Activated CD4-positive, alpha-beta T cell treated with anti-CD3 and anti-CD28 coated beads for 36 hours (primary cell): ENCODE measurements around the gene ODAD3. TPM values are rescaled to one million over a fixed set of nuclear protein-coding genes. Genes with fewer than 3 reads are reported as not detected.

Experiments used
- ATAC-seq: fragments of 200-7000 bp; cut with Tn5 transposase; one replicate; pipeline ENCODE4 v1.10.0; 2021; ENCODE audit warnings: mild to moderate bottlenecking, moderate library complexity
- CTCF ChIA-PET: fragments of 350-600 bp; sonication (Branson Sonifier 250); formaldehyde crosslinking; loops from one replicate; lab custom pipeline; 2021; ENCODE audit warnings: antibody characterized with exemption; lab: Charles Lee
- POLR2A ChIA-PET: fragments of 350-600 bp; sonication (Branson Sonifier 250); formaldehyde crosslinking; loops from one replicate; lab custom pipeline; 2021; ENCODE audit warnings: antibody characterized with exemption, inconsistent platforms; lab: Charles Lee
- DNase-seq: peaks from one replicate; pipeline ENCODE4 v3.0.0-alpha.2; 2020
- H3K27ac Mint-ChIP-seq: one replicate; pipeline ENCODE4 v1.8.0; 2021; ENCODE audit warnings: mixed read lengths
- H3K27me3 Mint-ChIP-seq: one replicate; pipeline ENCODE4 v1.8.0; 2021; ENCODE audit warnings: mixed read lengths
- H3K36me3 Mint-ChIP-seq: one replicate; pipeline ENCODE4 v1.8.0; 2021; ENCODE audit warnings: low read depth, mixed read lengths
- H3K4me1 Mint-ChIP-seq: one replicate; pipeline ENCODE4 v1.8.0; 2021; ENCODE audit warnings: mixed read lengths
- H3K4me3 Mint-ChIP-seq: one replicate; pipeline ENCODE4 v1.8.0; 2021; ENCODE audit warnings: mild to moderate bottlenecking, moderate library complexity, mixed read lengths
- H3K9me3 Mint-ChIP-seq: one replicate; pipeline ENCODE4 v1.8.0; 2021; ENCODE audit warnings: low read depth, mixed read lengths
- intact Hi-C, 2 experiments: fragments of 100-400 bp; cut with DNase I in 1 of 2; cut with micrococcal nuclease in 1 of 2; formaldehyde crosslinking; loops; one replicate each; pipeline versions ENCODE4 v1.14.2 to v1.15.1; 2022 to 2024; cut with DNase I, micrococcal nuclease
- total RNA-seq, 2 experiments: library from RNA; stranded (reverse); gene quantifications; one replicate each; pipeline ENCODE4 v1.2.3, GENCODE V29; 2021

The ODAD3 gene
- total RNA-seq, 2 experiments from 2014 or later: 0.16 to 0.25 TPM

DNA sequence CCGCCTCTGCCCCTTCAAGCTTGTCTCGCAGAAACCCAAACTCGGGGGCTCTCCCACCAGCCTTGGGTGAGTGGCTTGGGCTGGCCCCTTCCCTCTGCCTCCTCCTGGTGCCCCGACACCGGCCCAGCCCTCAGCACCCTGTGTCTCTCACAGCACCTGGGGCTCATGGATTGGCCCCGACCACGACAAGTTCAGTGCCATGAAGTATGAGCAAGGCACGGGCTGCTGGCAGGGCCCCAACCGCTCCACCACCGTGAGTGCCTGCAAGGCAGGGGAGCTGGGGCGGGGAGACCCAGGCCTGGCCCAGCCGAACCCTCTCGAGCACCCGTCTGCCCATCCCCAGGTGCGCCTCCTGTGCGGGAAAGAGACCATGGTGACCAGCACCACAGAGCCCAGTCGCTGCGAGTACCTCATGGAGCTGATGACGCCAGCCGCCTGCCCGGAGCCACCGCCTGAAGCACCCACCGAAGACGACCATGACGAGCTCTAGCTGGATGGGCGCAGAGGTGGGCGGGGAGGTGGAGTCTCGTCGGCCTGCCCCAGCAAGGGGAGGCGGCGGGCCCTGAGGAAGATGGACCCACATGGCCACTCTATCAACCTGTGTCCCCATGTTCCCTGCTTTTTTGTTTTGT, 14.1 kb upstream of the ODAD3 start:
- Mint-ChIP-seq H3K9me3 (no peaks in the 10 kb centered on the region), H3K27ac (no peak overlapping the region), H3K4me3 (no peak overlapping the region), H3K27me3 (no peaks in the 10 kb centered on the region), H3K4me1 (no peaks in the 10 kb centered on the region), H3K36me3 (peaks cover 15% of the 10 kb centered on the region)
- DNase-seq (no peak), ATAC-seq (no peak)
- intact Hi-C loops: no loop called here
- ChIA-PET POLR2A (no interaction called here), CTCF (interaction anchor here (0.6 to 1.8 kb wide), 4 partner anchors 12 to 69 kb away, joined by 3 to 4 read pairs (median 4); no protein-coding TSS in a partner anchor)

DNA sequence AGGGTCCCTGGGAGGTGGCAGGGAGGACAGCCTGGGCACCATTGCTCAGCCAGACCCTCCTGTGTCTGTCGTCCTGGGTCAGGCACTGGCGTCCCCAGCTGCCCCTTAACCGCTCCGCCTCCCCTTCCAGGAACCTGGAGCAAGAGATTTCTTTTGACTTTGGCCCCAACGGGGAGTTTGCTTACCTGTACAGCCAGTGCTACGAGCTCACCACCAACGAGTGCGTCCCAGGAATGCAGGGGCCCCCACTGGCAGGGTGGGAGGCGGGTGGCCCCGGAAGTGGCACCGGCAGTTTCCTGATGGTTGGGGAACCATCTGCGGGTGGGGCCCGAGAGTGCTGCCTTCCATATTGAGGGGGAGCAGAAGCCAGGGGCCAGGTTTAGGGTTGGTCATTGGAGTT, 13.5 kb upstream of the ODAD3 start:
- ChIA-PET CTCF (interaction anchor here (0.5 to 1.8 kb wide), 4 partner anchors 34 to 155 kb away, joined by 3 to 4 read pairs (median 4); no protein-coding TSS in a partner anchor), POLR2A (no interaction called here)

DNA sequence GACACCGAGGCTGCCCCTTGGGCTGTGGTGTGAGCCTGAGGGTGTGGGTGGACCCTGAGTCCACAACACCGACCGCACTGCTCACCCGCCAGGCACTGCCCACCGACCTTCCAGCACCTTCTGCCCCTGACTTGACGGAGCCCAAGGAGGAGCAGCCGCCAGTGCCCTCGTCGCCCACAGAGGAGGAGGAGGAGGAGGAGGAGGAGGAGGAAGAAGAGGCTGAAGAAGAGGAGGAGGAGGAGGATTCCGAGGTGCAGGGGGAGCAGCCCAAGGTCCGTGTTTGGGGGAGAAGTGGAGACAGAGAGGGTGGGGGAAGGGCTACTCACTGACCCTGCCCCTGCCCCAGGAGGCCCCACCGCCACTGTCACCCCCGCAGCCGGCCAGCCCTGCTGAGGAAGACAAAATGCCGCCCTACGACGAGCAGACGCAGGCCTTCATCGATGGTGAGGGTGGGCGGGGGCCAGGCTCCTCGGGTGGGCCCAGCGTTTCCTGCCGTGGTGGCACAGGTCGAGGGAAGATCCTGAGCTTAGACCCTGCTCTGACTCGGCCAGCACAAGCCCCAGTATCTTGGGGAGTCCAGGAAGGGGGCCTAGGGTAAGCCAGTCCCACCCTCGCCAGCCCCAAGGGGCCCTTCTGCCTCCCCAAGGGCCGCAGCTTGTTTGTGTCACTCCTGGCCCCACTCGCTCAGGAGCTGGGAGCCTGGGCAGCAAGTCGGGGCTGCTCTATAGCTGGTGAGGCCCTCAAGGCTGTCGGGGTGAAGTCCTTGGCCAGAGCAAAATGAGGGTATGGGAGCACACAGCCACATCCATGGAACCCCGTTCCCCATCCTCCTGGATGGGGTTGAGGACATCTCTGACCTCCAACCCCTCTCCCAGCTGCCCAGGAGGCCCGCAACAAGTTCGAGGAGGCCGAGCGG, 12.7 kb upstream of the ODAD3 start:
- DNase-seq (no peak), ATAC-seq (no peak)
- Mint-ChIP-seq H3K4me3 (no peak overlapping the region), H3K27ac (no peak overlapping the region), H3K4me1 (no peaks in the 10 kb centered on the region), H3K9me3 (no peaks in the 10 kb centered on the region), H3K27me3 (no peaks in the 10 kb centered on the region), H3K36me3 (peaks cover 18% of the 10 kb centered on the region)
- ChIA-PET POLR2A (no interaction called here), CTCF (interaction anchor here (0.5 to 1.8 kb wide), 5 partner anchors 35 to 154 kb away, joined by 3 to 4 read pairs (median 3); no protein-coding TSS in a partner anchor)
- intact Hi-C loops: no loop called here

More for the DNA sequence above, 13.5 kb upstream of the ODAD3 start:
- H3K4me3 Mint-ChIP-seq: no peak overlapping the region
- intact Hi-C loops: no loop called here
- no peaks in the 10 kb centered on the region for H3K4me1 Mint-ChIP-seq
- no peaks in the 10 kb centered on the region for H3K9me3 Mint-ChIP-seq
- H3K36me3 Mint-ChIP-seq: peaks cover 16% of the 10 kb centered on the region
- DNase-seq (no peak), ATAC-seq (no peak)
- H3K27me3 Mint-ChIP-seq: no peaks in the 10 kb centered on the region
- H3K27ac Mint-ChIP-seq: no peak overlapping the region

DNA sequence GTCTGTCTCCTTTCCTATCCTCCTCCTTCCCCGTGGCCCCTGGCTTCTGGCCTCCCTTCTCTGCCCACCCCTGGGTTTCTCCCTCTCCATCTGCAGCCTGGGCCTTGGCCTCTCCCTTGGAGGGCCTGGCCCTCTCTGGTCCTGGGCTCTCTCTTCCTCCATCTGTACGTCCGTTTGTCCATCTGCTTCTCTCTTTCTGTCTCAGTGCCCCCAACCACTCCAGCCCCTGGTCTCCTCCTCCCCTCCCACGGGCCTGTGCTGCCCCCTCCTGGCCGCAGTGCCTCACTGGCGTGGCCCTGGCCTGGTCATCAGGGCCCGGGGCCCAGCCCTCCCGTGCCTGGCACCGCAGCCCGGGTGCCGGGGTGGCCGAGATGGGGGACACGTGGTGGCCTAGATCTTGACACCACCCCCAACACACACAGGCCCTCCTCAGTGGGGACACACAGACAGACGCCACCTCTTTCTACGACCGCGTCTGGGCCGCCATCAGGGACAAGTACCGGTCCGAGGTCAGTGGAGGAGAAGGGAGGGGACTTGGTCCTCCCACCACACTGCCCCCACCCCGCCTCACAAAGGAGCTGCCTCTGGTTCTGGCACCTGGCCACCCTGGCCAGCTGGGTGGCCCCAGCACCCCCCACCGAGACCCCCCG, 11.9 kb upstream of the ODAD3 start:
- ChIA-PET POLR2A (no interaction called here), CTCF (interaction anchor here (0.5 kb wide), 1 partner anchor 89 kb away, joined by 3 read pairs; no protein-coding TSS in a partner anchor)
- Mint-ChIP-seq H3K27ac (no peak overlapping the region), H3K9me3 (no peaks in the 10 kb centered on the region), H3K27me3 (no peaks in the 10 kb centered on the region), H3K4me1 (no peaks in the 10 kb centered on the region), H3K4me3 (no peak overlapping the region), H3K36me3 (peaks cover 22% of the 10 kb centered on the region)
- peak; percentile 66 for DNase-seq
- intact Hi-C loops: no loop called here
- peak; percentile 57 for ATAC-seq

DNA sequence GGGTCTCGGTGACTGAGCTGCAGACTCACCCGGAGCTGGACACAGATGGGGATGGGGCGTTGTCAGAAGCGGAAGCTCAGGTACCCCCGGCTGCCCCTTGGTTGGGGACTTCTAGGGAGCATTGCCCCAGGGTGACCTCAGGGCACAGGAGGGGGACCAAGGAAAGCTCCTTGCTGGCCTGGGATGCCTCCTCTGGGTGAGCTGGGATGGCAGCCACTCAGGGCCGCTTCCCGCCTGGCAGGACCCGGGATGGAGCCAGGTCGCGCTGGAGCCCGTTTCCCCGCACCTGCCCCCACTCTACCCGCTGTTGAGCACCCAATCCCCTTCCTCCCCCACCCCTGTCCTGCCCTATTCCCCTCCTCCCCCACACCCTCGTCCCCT, 11.3 kb upstream of the ODAD3 start:
- CTCF ChIA-PET: no interaction called here
- Mint-ChIP-seq H3K27ac (no peak overlapping the region), H3K36me3 (peaks cover 25% of the 10 kb centered on the region), H3K9me3 (no peaks in the 10 kb centered on the region), H3K4me3 (no peak overlapping the region), H3K4me1 (no peaks in the 10 kb centered on the region), H3K27me3 (no peaks in the 10 kb centered on the region)
- POLR2A ChIA-PET: no interaction called here
- no peak for ATAC-seq
- DNase-seq: no peak
- intact Hi-C loops: no loop called here

DNA sequence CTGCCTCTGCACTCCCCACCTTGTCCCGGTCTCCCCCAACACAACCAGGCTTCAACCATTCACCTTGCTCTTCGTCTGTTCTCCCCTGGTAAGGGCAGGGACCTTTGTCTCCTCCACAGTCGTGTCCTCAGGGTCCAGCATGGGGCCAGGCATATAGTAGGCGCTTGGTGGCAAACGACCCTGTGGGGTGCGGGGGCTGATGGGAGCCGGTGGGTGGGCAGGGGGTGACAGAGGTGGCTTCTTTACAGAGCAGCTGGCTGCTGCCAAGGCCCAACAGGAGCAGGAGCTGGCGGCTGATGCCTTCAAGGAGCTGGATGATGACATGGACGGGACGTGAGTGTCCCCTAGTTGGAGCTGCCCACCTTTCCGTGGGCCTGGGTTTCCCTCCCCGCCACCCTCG, 10.2 kb upstream of the ODAD3 start:
- no peaks in the 10 kb centered on the region for H3K9me3 Mint-ChIP-seq
- peaks cover 2% of the 10 kb centered on the region for H3K4me1 Mint-ChIP-seq
- no peak overlapping the region for H3K4me3 Mint-ChIP-seq
- CTCF ChIA-PET: no interaction called here
- ATAC-seq: no peak
- no peak for DNase-seq
- POLR2A ChIA-PET: interaction anchor here (0.6 kb wide), 1 partner anchor 15 kb away, joined by 4 read pairs; no protein-coding TSS in a partner anchor
- peaks cover 30% of the 10 kb centered on the region for H3K36me3 Mint-ChIP-seq
- no peak overlapping the region for H3K27ac Mint-ChIP-seq
- H3K27me3 Mint-ChIP-seq: no peaks in the 10 kb centered on the region
- intact Hi-C loops: no loop called here

DNA sequence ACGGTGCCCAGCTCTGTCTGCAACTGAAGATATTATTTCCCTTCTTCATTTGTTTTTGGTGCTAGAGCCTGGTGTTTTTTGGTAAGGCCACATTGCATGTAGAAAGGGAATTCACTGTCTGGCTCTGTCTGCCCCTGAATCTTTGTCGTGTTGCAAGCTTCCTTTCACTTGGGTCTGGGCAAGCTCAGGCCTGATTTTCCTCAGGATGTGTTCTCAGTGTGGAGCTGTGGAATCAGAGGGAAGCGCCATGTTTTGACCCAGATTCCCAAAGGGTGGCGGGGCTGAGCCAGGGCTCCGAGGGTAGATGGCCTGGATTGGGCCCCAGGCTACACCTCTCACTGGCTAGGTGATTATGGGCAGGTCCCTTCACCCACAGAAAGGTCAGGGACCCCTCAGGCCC, 9.1 kb upstream of the ODAD3 start:
- Mint-ChIP-seq H3K27me3 (no peaks in the 10 kb centered on the region), H3K27ac (no peak overlapping the region), H3K9me3 (no peaks in the 10 kb centered on the region), H3K36me3 (peaks cover 26% of the 10 kb centered on the region), H3K4me1 (peaks cover 2% of the 10 kb centered on the region), H3K4me3 (no peak overlapping the region)
- ChIA-PET POLR2A (interaction anchor here (0.8 kb wide), 1 partner anchor 9 kb away, joined by 8 read pairs; the partner anchor contains the start of genes ODAD3 and PRKCSH), CTCF (interaction anchor here (0.6 kb wide), 1 partner anchor 53 kb away, joined by 4 read pairs; no protein-coding TSS in a partner anchor)
- DNase-seq (no peak), ATAC-seq (no peak)
- intact Hi-C loops: no loop called here

DNA sequence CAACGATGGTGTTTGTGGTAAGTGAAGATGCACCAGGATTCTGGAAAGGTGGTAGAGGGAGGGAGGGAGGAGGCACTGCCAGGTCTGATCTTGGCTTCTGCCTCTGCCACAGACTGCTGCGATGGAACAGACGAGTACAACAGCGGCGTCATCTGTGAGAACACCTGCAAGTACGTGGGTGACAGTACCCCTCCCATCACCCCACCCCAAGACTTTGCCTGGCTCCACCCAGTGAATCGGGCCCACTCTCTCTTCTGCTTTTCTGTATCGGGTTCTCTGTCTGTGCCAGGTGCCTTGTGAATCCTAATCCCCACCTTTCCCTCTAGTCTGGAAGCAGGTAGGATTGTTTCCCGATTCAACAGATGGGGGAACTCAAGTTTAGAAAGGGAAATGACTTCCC, 3.0 kb upstream of the ODAD3 start:
- DNase-seq (no peak), ATAC-seq (no peak)
- H3K4me3 Mint-ChIP-seq: peak overlapping the region; percentile 43
- peak overlapping the region; percentile 5 for H3K27ac Mint-ChIP-seq
- H3K4me1 Mint-ChIP-seq: peaks cover 16% of the 10 kb centered on the region
- H3K27me3 Mint-ChIP-seq: no peaks in the 10 kb centered on the region
- intact Hi-C loops: loop anchor here in 1 of 2 experiments (5.0 kb wide), 1 partner anchor 299 kb away; the partner anchor contains the start of gene ZNF823
- ChIA-PET CTCF (interaction anchor here (0.6 to 0.8 kb wide), 2 partner anchors 94 to 311 kb away, joined by 3 read pairs; no protein-coding TSS in a partner anchor), POLR2A (no interaction called here)
- no peaks in the 10 kb centered on the region for H3K9me3 Mint-ChIP-seq
- peaks cover 35% of the 10 kb centered on the region for H3K36me3 Mint-ChIP-seq

DNA sequence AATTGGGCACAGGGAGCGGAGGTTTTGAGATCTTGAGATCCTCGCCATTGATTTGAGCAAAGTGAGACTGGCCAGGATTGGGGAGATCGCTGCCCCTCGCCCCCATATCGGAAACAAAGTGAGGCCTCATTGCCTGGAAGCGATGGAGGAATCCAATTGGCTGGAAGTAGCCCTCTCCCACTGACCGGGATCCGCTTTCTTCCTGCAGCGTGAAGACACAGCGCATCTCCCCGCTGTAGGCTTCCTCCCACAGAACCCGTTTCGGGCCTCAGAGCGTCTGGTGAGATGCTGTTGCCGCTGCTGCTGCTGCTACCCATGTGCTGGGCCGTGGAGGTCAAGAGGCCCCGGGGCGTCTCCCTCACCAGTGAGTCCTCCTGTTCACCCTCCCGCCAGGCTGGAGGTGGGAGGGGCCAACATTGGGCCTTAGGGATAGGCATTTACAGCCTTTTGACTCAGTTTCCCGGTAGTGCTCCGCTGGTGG, 952 bp upstream of the ODAD3 start:
- POLR2A ChIA-PET: interaction anchor here (0.9 to 1.4 kb wide), 3 partner anchors 8 to 59 kb away, joined by 4 to 8 read pairs (median 4); no protein-coding TSS in a partner anchor
- peaks cover 24% of the 10 kb centered on the region for H3K36me3 Mint-ChIP-seq
- intact Hi-C loops: loop anchor here (1.0 to 5.0 kb wide), 16 partner anchors 46 to 565 kb away; partner anchors contain the start of genes CCDC159 (in 2 of the 2), SWSAP1 (in 2 of the 2), TMEM205 (in 2 of the 2) and CARM1 (in 1 of the 2)
- CTCF ChIA-PET: interaction anchor here (0.5 to 3.3 kb wide), 18 partner anchors 12 to 500 kb away, joined by 3 to 27 read pairs (median 4); partner anchors contain the start of genes ECSIT, SMARCA4 and SWSAP1
- H3K27me3 Mint-ChIP-seq: no peaks in the 10 kb centered on the region
- peaks cover 14% of the 10 kb centered on the region for H3K4me1 Mint-ChIP-seq
- H3K9me3 Mint-ChIP-seq: no peaks in the 10 kb centered on the region
- ATAC-seq (no peak), DNase-seq (peak; percentile 50)
- H3K4me3 Mint-ChIP-seq: peak overlapping the region; percentile 98
- peak overlapping the region; percentile 99 for H3K27ac Mint-ChIP-seq

DNA sequence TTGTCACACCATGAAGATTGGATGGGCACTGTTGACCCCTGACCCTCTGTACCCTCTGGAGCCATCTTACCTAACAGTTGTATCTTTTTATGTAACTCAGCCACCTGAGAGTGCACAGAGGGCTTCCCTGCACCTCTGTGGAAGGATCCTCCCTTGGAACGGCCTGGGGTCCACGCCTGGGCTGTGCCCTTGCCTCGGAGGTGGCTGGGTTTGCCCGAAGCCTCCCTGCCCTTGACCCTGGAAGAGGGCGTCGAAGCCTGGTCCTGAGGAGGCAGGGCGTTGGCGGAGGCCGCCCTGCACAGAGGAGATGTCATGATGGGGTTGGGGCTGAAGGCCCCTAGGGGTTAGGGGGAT, 241 bp downstream of the ODAD3 start:
- H3K27ac Mint-ChIP-seq: peak overlapping the region; percentile 99
- DNase-seq: no peak
- H3K4me1 Mint-ChIP-seq: peaks cover 14% of the 10 kb centered on the region
- CTCF ChIA-PET: interaction anchor here (0.6 to 3.3 kb wide), 13 partner anchors 13 to 191 kb away, joined by 3 to 27 read pairs (median 4); partner anchors contain the start of genes ECSIT and SWSAP1
- H3K27me3 Mint-ChIP-seq: no peaks in the 10 kb centered on the region
- peaks cover 22% of the 10 kb centered on the region for H3K36me3 Mint-ChIP-seq
- intact Hi-C loops: loop anchor here (1.0 to 5.0 kb wide), 16 partner anchors 48 to 563 kb away; partner anchors contain the start of genes CCDC159 (in 2 of the 2), SWSAP1 (in 2 of the 2), TMEM205 (in 2 of the 2) and CARM1 (in 1 of the 2)
- peak overlapping the region; percentile 98 for H3K4me3 Mint-ChIP-seq
- H3K9me3 Mint-ChIP-seq: no peaks in the 10 kb centered on the region
- POLR2A ChIA-PET: interaction anchor here (0.6 to 1.4 kb wide), 7 partner anchors 9 to 257 kb away, joined by 3 to 8 read pairs (median 4); no protein-coding TSS in a partner anchor
- peak; percentile 5 for ATAC-seq
